ENCODE results near the gene IGSF9B.

DNA sequence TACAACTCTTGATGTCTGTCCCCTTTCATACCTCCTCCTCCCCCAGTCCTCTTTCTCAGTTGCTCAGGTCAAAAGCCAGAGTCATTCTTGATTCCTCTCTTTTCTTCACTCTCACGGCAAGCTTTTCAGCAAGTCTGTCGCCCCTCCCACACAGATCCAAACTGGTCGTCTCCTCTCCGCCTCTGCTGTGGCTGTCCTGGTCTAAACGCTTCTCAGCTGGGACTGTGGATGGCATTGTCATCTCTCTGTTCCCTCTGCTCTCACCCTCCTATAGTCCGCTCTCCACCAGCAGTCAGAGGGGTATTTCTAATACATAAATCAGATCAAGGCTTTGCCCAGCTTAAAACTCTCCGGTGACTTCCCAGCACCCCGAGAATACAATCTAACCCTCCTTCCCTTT is 64.6 kb downstream of the IGSF9B start:
- TF ChIP-seq CTCF (IDR thresholded peaks at IDR 0.05), result no peak
- TF ChIP-seq, protein P1, sequence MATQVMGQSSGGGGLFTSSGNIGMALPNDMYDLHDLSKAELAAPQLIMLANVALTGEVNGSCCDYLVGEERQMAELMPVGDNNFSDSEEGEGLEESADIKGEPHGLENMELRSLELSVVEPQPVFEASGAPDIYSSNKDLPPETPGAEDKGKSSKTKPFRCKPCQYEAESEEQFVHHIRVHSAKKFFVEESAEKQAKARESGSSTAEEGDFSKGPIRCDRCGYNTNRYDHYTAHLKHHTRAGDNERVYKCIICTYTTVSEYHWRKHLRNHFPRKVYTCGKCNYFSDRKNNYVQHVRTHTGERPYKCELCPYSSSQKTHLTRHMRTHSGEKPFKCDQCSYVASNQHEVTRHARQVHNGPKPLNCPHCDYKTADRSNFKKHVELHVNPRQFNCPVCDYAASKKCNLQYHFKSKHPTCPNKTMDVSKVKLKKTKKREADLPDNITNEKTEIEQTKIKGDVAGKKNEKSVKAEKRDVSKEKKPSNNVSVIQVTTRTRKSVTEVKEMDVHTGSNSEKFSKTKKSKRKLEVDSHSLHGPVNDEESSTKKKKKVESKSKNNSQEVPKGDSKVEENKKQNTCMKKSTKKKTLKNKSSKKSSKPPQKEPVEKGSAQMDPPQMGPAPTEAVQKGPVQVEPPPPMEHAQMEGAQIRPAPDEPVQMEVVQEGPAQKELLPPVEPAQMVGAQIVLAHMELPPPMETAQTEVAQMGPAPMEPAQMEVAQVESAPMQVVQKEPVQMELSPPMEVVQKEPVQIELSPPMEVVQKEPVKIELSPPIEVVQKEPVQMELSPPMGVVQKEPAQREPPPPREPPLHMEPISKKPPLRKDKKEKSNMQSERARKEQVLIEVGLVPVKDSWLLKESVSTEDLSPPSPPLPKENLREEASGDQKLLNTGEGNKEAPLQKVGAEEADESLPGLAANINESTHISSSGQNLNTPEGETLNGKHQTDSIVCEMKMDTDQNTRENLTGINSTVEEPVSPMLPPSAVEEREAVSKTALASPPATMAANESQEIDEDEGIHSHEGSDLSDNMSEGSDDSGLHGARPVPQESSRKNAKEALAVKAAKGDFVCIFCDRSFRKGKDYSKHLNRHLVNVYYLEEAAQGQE (IDR thresholded peaks at IDR 0.05; ENCODE audit: insufficient read depth in 1 of 2, low read depth in 2 of 2, low read length in 1 of 2), result no peak

Data from Panc1 (cell line).